ENCODE data around the gene MAPK7.

Gene MAPK7

DNA sequence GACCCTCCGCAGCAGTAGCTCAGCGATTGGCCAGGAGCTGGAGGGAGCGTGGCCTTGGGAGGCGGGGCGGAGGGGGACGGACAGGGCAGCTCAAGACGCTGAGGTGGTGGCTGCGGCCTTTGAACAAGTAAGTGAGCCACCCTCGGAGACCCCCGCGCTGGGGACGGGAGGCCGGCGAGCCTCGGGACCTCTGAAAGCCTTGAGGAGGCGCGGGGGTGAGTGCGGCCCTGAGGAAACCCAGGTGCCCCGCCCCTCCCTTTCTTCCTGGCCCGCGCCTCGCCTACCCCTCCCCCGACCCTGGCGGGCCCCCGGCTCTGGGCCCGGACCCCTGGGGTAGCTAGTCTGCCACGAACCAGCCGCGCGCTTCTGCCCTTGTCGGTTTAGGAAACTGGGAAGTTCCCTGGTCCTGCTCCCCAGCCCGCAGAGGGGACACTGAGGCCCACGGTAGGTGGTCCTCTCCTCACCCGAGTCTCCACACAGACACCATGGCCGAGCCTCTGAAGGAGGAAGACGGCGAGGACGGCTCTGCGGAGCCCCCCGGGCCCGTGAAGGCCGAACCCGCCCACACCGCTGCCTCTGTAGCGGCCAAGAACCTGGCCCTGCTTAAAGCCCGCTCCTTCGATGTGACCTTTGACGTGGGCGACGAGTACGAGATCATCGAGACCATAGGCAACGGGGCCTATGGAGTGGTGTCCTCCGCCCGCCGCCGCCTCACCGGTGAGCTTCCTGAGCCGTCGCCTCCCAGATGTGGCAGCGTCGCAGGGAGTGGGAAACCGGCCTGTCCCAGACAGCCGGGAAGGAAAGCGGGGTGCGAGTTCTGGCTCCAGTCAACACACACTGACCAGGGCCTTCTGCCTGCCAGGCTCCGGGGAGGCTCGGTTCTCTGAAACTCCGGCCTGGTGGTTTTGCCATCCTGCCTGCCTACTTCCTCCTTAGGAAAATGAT lies at the start of gene MAPK7:
Gene MAPK7, plus strand, starts transcription at position 83 of the 945 bp plus-strand sequence. Its CDS starts 403 bp downstream, at position 486.
- DNase-seq: no peak

DNA sequence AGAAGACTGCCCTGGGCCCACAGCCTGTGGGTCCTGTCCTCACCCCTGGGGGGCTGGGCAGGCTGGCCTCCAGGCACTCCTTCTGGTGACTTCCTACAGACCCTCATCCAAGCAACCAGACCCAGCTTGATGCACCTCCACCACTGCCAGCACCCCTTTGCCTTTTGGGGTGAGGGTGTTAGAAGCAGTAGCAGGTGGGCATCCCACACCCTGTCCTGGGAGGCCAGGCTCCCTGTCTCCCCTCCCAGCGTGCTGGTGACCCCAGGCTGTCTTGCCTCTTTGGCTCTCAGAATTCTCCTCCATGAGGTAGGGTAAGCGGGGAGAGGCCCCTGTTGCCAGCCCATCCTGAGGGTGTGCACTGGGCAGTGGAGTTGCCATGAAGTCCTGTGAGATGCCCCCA lies 49.2 kb upstream of the MAPK7 start:
- no peak for DNase-seq

DNA sequence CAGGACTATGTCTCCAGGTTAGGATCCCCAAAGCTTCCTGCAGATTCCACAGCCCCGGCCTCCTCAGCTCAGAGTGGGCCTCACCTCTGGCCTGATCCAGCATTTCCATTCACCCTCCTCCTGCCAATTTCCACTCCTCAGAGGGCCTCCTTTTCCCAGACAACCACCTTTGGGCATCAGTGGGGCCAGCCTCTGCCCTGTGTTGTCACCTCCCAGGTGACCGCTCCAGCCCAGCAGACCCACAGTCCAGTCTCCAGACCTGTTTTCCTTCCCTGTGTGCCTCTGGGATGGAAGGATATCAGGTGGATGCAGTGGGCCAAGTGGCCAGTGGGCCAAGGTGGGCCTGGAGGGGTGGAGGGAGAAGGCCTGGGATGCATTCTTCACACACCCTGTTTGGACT lies 48.5 kb upstream of the MAPK7 start:
- no peak for DNase-seq

GRCh38 chr17:19330271-19330670 lies 48.0 kb upstream of the MAPK7 start:
- no peak for DNase-seq

GRCh38 chr17:19331134-19331533 lies 47.2 kb upstream of the MAPK7 start:
- DNase-seq: no peak

DNA sequence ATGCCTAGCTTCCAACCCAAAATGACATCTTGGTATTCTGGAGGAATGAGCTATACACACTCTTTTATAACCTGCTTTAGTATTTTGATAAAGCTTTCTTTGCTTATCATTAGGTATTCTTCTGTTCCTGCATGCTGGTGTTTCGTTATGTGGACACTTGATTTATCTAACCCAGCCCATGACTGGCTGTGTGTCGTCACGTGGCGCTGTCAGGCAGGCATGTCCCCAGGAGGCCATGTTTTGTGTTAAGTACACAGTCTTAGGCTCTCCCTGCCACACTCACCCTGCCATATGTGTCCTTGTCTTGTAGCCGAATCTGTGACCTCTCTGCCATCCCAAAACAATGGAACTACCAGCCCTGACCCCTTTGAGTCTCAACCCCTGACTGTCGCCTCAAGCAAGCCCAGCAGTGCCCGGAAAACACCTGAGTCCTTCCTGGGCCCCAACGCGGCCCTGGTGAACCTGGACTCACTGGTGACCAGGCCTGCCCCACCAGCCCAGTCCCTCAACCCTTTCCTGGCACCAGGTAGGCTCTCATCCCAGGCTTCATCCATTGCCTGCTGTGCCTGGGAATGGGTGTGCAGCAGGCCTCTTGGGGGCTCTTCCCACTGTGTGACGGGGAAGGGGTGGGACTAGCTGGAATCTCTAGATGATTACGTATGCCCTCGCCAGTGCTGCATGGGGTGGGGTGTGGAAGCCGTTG lies 46.6 kb upstream of the MAPK7 start:
- DNase-seq: no peak

- no peak for DNase-seq
Observed at GRCh38 chr17:19332371-19333131, 45.7 kb upstream of the MAPK7 start.

GRCh38 chr17:19333132-19333440 lies 45.2 kb upstream of the MAPK7 start:
- DNase-seq: no peak

DNA sequence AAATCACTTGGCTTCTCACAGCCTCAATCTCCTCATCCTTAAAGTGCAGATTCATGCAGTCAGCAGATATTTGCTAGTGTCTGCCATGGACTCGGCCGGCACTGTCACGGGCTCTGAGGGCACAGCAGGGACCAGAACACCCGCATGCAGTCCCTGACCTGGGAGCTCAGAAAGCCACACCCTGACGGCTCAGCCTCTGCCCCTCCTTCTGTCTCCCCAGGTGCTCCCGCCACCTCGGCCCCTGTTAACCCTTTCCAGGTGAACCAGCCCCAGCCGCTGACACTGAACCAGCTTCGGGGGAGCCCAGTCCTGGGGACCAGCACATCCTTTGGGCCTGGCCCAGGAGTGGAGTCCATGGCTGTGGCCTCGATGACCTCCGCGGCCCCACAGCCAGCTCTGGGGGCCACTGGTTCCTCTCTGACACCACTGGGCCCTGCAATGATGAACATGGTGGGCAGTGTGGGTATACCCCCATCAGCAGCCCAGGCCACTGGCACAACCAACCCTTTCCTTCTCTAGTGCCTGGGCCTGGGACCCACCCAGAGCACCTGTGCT lies 44.5 kb upstream of the MAPK7 start:
- DNase-seq: no peak

- DNase-seq: no peak
Observed at GRCh38 chr17:19334331-19334730, 44.0 kb upstream of the MAPK7 start.

DNA sequence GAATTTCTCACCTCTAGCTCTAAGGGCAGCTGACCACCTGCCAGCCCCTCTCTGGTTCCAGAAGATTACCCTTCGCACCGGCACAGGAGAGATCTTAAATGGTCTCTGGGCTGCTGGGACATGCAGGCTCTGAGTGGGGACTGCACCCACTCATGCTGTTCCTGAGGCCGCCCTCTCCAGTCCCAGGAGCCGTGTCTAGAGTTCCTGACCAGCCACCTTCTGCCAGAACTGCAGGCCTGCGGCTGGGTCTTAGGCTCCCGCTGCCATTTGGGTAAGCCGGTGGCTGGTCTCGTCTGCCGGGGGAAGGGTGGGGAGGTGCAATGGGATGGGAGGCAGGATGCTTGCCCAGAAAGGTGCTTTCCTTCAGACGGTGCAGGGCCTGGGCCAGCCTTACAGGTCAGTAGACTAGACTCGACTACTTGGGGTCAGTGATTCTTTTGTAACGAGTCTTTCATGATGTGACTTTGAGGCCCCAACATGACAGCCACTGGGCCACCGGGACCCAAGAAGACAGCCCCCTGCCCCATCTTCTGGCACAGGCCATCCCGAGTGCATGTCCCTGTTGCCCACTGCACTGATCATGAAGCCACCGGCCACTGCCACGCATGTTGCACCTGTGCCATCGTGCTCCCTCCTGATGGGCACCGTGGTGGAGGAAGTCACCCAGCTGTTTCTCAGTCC lies 42.2 kb upstream of the MAPK7 start:
- no peak for DNase-seq

DNA sequence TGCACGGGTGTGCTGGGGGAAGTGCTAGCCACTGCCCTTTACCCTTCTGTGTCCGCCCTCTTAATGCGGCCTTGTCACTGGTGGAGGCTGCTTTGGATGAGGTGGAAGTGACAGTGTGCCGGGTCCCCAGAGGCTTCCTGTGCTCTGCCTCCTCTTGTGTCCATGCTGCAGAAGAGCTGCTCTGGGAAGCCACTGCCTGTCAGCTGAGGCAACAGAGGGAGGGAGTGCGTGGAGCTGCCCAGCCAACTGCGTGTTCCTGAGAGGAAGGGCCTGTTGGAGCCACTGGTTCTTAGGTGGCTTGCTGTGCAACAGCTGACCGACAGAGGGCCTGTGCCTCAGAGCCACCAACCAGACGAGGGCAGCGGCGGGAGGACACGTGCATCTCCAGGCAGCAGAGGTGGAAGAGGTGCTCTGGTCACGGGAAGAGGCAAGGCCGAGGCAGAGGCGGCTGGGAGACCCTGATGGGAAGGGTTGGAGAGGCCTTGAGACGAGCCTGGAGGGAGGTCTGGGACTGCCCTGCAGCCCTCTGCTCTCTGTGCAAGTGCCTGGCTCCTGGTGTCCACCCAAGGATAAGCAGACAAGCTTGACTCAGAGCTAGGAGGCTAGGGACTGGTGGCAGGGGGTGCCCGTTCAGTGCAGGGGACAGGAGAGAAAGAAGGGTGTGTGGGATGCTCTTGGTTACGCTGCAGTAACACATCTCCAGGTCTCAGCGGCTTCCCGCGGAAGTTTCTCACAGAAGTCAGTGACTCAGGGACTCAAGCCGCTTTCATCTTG lies 41.2 kb upstream of the MAPK7 start:
- no peak for DNase-seq

GRCh38 chr17:19337712-19338023 lies 40.6 kb upstream of the MAPK7 start:
- no peak for DNase-seq

- peak; percentile 69 for DNase-seq
Observed at GRCh38 chr17:19338031-19338990, 40.0 kb upstream of the MAPK7 start.

DNA sequence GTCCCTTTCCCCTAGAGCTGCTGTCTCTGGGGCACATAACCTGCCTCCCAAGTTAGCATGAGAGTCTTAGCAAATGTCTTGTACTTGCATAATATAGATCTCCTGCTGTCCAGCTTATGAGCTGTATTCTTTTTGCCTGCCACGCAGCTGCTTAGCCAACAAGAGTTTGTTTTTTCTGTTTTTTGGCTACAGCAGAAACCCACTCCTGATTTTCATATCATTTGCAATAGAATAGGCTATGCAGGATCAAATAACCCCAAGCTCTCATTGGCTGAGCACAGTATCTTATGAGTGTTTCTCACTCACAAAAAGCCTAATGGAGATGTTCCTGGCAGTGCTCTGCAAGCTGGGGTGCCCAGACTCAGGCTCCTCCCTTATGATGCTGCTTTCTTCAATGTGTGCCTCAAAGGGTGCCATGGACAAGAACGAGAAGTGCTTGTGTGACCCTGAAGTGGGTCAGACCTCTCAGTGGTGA lies 38.9 kb upstream of the MAPK7 start:
- no peak for DNase-seq

DNA sequence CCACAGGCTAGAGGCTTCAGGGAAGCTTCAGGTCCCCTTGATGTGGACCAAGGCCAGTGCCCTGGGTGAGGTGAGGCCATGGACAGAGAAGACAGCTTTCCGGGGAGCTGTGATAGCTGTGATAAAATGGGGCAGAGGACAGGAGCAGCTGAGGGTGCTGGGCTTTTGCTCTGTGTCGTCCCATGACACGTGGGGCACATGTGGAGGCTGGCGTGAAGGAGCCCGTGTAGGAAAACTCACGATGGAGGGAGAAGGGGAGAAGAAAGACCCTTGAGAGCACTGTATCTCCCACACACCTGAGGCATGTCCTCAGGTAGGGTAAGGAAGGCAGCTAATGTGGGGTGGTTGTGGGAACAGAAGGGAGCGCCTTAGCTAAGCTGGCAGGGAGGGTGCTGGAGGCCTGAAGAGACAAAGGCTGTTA lies 37.1 kb upstream of the MAPK7 start:
- no peak for DNase-seq

DNA sequence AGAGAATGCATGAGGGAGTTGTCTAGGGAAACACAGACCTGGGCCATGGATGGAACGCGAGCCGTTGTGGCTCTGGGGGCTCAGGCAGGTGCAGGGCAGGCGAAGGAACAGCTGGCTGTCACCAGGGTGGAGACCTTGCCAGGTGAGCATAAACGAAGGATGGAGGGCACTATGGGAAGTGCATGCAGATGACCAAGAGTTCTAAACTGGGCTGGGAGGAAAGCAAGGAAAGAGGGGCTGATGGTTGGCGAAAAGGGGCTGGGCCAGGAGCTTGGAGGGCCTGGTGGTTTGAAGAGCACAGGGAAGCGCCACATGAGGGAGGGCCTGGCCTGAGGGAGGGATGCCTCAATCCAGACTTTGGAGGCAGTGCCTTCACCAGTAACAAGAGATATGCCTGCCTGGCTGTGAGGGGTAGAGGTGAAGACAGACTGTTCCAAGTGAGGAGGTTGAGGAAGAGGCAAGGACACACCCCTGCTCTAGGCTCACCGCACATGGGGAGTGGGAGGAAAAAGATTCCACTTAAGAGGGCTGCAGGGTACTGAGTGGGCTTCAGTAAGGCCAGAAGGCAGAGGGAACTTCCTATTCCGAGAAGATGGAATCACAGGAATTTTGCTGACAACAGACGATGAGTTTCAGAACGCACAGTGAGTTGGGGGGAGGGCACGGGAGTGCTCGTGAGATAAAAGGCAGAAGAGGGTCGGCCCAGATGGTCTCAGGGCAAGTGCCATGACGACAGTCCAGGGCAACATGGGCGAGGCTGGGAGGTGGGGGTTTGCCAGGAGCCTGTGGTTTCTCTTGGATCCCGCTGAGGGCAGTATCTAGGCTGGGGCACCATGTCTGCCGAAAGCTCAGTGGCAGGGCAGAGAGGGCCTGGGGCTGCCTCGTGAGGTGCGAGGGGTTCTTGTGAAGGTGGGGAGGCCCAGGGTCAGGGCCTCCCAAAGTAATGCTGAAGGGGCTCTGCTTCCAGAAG lies 36.4 kb upstream of the MAPK7 start:
- no peak for DNase-seq

DNA sequence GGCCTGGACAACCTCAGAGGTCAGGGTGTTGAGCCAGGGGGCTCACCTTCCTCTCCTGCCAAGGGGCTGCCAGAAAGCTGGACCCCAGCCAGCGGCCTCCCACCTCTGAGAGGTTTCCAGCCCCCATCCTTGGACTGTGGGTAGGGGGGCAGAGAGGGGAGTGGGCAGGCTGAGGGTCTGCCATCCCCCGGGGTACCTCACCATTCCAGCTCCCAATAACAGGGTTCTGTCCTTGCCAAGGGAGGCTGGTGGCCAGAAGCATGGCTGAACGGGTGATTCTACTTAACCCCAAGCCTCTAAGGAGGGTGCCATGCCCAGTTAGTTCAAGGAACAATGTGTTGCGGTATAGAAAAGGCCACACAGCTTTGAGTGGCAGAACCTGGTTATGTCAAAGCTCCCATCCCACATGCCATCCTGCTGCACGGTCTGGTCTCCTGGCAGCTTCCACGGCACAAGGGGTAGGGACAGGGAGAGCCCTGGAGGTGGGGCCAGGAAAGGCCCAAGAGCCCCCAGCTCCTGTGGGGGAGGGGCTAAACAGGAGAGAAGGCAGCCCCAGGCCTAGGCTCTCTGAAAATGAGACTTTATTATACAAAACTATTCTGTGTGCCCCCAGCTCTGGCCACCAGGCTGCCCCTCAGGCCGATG lies 35.6 kb upstream of the MAPK7 start:
- DNase-seq: no peak

DNA sequence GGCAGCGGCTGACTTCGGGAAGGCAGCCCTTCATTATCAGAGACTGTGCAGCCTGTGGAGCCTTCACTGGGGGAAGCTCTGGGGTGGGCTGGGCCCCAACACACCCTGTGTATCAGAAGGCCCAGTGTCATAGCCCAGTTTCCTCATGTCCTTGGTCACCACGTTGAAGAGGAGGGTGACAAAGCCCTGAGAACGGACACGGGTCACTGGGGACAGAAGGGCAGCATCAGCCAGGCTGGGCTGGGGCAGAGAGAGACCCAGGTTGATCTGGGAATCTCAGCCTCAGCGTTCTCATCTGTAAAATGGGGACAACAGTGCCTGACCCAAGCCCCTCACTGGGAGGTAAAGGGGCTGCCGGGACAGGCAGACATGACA lies 35.1 kb upstream of the MAPK7 start:
- DNase-seq: no peak

All from CD4-positive, alpha-beta T cell treated with Interleukin-15 for 1 hour (primary cell).